Astrocyte of the spinal cord (primary cell): ENCODE results near the gene CCDC91.

Experiments used
- DNase-seq: peaks from one replicate; pipeline ENCODE4 v3.0.0; 2011; ENCODE audit warnings: low read depth, low spot score
- H3K4me3 ChIP-seq: 2 replicates; pipeline ENCODE4 v1.5.1; 2011; ENCODE audit warnings: low read depth, mild to moderate bottlenecking, low read length, moderate library complexity
- CTCF ChIP-seq: IDR thresholded peaks from 2 replicates; pipeline ENCODE4 v1.5.1; 2012; ENCODE audit warnings: low read depth, mild to moderate bottlenecking, low read length, inconsistent platforms
- in situ Hi-C: cut with HindIII; loops from 2 replicates; pipeline ENCODE4 v1.10.0; 2017; ENCODE audit warnings: low sequenced_read_pairs

CCDC91 gene

DNA sequence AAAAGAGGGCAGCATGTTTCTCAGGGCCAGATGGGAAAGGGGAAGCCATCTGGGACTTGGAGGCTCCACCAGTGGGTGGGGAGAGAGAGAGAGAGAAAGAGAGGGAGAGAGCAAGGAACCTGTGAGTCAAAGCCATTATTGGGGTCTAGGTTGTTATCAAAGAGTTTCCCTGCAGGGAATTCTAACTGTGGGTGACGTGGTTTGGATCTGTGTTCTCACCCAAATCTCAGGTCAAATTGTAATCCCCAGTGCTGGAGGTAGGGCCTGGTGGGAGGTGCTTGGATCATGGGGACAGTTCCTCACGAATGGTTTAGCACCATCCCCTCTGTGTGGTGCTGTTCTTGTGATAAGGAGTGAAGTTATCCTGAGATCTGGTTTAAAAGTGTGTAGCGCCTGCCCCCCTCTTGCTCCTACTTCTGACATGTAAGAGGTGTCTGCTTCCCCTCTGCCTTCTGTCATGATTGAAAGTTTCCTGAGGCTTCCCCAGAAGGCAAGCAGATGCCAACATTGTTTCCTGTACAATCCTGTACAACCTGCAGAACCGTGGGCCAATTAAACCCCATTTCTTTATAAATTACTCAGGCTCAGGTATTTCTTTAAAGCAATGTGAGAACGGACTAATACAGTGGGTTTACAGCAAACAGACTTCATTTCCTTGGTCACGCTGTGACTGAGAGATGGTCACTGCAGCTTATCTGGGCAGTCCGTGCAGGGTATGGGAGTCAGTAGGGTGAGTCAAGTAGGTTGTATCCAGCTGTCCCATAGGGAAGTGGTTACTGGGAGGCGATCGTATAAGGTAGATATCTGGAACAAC, 52.4 kb downstream of the CCDC91 start:
- TF ChIP-seq CTCF, result no peak
- DNase-seq, result peak; percentile 10
- in situ Hi-C loops, result no loop called here
- H3K4me3 ChIP-seq, result no peak overlapping the region

GRCh38 chr12:28243310-28243633, 53.0 kb downstream of the CCDC91 start:
- no peak for TF ChIP-seq CTCF
- in situ Hi-C loops, result no loop called here
- no peak for DNase-seq
- no peak overlapping the region for H3K4me3 ChIP-seq

- H3K4me3 ChIP-seq, result no peak overlapping the region
- TF ChIP-seq CTCF, result no peak
- no peak for DNase-seq
- in situ Hi-C loops, result no loop called here
Measured at GRCh38 chr12:28247806-28248205, 57.5 kb downstream of the CCDC91 start.

DNA sequence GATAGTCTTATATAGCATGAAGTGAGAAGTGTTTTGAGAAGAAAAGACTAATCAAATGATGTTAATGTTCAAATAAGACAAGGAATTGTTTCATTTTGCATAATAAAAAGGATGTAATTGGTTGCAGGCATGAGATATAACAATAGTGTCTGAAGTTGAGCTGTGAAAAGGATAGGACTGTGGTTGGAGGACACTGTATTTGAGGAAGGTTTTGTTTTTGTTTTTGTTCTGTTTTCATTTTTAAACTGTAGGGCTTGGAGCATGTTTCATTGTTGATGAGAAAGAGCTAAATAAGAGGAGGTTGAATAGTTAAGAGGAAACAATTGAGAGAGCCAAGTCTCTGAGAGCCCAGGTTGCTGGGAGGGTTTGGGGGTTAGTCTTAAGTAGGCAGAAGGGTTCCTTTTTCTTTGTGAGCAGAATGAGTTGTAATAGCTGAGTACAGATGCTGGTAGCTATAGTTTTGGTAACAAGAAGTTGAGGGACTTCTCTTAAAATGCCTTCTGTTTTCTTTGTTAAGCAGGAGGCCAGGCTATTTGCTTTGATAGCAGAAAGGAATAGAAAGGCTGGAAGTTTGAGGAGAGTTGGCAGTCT, 58.4 kb downstream of the CCDC91 start:
- in situ Hi-C loops, result no loop called here
- no peak for TF ChIP-seq CTCF
- no peak overlapping the region for H3K4me3 ChIP-seq
- DNase-seq, result no peak

DNA sequence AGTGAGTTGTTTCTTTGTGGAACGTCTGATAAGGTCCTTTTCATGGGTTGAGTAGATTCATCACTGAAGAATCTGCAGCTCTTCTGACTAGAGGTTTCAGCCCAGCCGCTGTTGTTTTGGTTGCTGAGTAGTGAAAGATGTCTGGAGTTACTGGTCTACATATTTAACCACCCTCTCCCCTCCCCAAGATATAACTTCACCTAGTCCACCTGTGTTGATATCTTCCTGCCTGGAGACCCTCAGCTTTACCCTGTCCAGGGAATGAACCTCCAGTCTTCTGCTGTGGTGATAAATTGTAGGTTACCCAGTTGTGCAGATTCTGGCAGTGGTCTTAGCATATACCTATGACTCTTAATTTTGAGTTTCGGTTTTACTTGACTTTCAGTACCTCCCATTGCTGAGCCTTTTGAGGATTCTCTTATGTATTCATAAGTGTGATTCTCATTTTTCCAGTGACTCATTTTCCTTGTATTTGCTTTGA, 62.9 kb downstream of the CCDC91 start:
- H3K4me3 ChIP-seq, result no peak overlapping the region
- TF ChIP-seq CTCF, result no peak
- peak; percentile 23 for DNase-seq
- in situ Hi-C loops, result no loop called here

DNA sequence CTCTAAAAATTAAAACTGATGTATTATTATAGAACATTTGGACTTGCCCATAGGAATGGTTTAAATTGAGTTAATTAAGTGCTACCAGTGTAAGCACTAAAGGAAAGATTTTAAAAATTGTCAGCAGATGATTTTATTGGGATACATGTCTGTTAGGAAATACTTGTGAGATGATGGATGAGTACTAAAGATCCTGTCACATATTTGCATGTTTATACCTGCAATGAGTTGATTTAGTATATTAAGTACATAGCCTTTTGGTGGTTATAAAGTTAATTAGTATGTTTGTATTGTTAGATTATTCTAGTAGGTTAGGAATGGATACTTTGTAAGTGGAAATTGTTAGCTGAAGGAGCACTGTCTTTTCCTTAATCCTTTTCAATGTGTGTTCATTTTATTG, 67.2 kb downstream of the CCDC91 start:
- H3K4me3 ChIP-seq, result no peak overlapping the region
- no peak for TF ChIP-seq CTCF
- in situ Hi-C loops, result no loop called here
- no peak for DNase-seq
